B cell (primary cell): ENCODE data around the gene SCAI. TPM values are rescaled to one million over a fixed set of nuclear protein-coding genes. Genes with fewer than 3 reads are reported as not detected.
A peak's percentile ranks its signal among the peaks of the same experiment; 100 is the strongest.

Experiments
- ATAC-seq: fragments of 200-7000 bp; cut with Tn5 transposase; one replicate; pipeline ENCODE4 v1.10.0; 2021; ENCODE audit warnings: low read depth, mild to moderate bottlenecking, moderate number of reproducible peaks, moderate library complexity
- CTCF ChIA-PET: fragments of 350-600 bp; sonication (Branson Sonifier 250); formaldehyde crosslinking; loops from one replicate; lab custom pipeline; 2021; ENCODE audit warnings: antibody characterized with exemption, inconsistent platforms; lab: Charles Lee
- POLR2A ChIA-PET: fragments of 350-600 bp; sonication (Branson Sonifier 250); formaldehyde crosslinking; loops from one replicate; lab custom pipeline; 2021; ENCODE audit warnings: antibody characterized with exemption; lab: Charles Lee
- DNase-seq: peaks from one replicate; pipeline ENCODE4 v3.0.0; 2013
- H2AFZ ChIP-seq: 2 replicates; pipeline ENCODE4 v1.6.1; 2012; ENCODE audit warnings: mild to moderate bottlenecking, low read depth, low read length; ENCODE audit not compliant: insufficient read depth, poor library complexity, severe bottlenecking
- H3K27ac ChIP-seq, 2 donors: 1 replicate in 1 of 2; 2 replicates in 1 of 2; pipeline ENCODE4 v1.5.1; 2012 to 2013; ENCODE audit warnings: low read length in 2 of 2, mild to moderate bottlenecking in 2 of 2, moderate library complexity in 1 of 2
- H3K27me3 ChIP-seq, 4 experiments: fragments of 200-600 bp in 1 of 4; sonication (generic) in 1 of 4; replicated peaks in 1 of 4; 1 replicate in 2 of 4; 2 replicates in 2 of 4; pipeline versions ENCODE4 v1.6.1 to v1.7.0; 2013 to 2016; ENCODE audit warnings: low read length in 3 of 4, mild to moderate bottlenecking in 2 of 4, mixed read lengths in 1 of 4, moderate library complexity in 1 of 4; ENCODE audit not compliant: insufficient read depth in 4 of 4, control insufficient read depth in 3 of 4; ENCODE audit errors: control extremely low read depth in 1 of 4
- H3K36me3 ChIP-seq, 2 experiments: replicated peaks in 1 of 2; 1 replicate in 1 of 2; 2 replicates in 1 of 2; pipeline versions ENCODE4 v1.6.1 to v1.7.1; 2013; ENCODE audit warnings: low read length in 1 of 2; ENCODE audit not compliant: insufficient read depth in 2 of 2, control insufficient read depth in 1 of 2; ENCODE audit errors: control extremely low read depth in 1 of 2, extremely low read depth in 1 of 2
- H3K4me1 ChIP-seq, 2 donors: fragments of 200-600 bp in 1 of 2; sonication (generic) in 1 of 2; 1 replicate in 1 of 2; 2 replicates in 1 of 2; pipeline versions ENCODE4 v1.5.1 to v1.6.1; 2013 to 2017; ENCODE audit warnings: low read length in 2 of 2; ENCODE audit not compliant: control insufficient read depth in 2 of 2, insufficient read depth in 2 of 2
- H3K4me2 ChIP-seq: replicated peaks from 2 replicates; pipeline ENCODE3; 2012; ENCODE audit warnings: mild to moderate bottlenecking, low read depth, low read length; ENCODE audit not compliant: poor library complexity, severe bottlenecking
- H3K4me3 ChIP-seq, 5 experiments: fragments of 200-600 bp in 1 of 5; sonication (generic) in 1 of 5; 1 replicate in 3 of 5; 2 replicates in 2 of 5; pipeline versions ENCODE4 v1.5.1 to v1.7.0; 2011 to 2016; ENCODE audit warnings: low read length in 4 of 5, mild to moderate bottlenecking in 4 of 5, low read depth in 2 of 5, control low read depth in 1 of 5, moderate library complexity in 1 of 5; ENCODE audit not compliant: insufficient read depth in 1 of 5; ENCODE audit errors: control extremely low read depth in 1 of 5, extremely low read depth in 1 of 5
- H3K79me2 ChIP-seq: fragments of 200-600 bp; sonication (generic); one replicate; pipeline ENCODE4 v1.6.0; 2016; ENCODE audit warnings: low read length; ENCODE audit not compliant: control insufficient read depth, insufficient read depth
- H3K9ac ChIP-seq: fragments of 200-600 bp; sonication (generic); 2 replicates; pipeline ENCODE4 v1.6.1; 2017; ENCODE audit warnings: mild to moderate bottlenecking, low read length, moderate library complexity
- H3K9me3 ChIP-seq, 3 donors: one replicate each; pipeline versions ENCODE4 v1.6.1 to v1.7.1; 2013; ENCODE audit warnings: low read length in 2 of 3; ENCODE audit not compliant: control insufficient read depth in 2 of 3, insufficient read depth in 1 of 3; ENCODE audit errors: control extremely low read depth in 1 of 3
- H4K20me1 ChIP-seq: 2 replicates; pipeline ENCODE4 v1.6.0; 2012; ENCODE audit warnings: mild to moderate bottlenecking, low read length; ENCODE audit not compliant: insufficient read depth, control insufficient read depth, poor library complexity, severe bottlenecking
- H3K27ac Mint-ChIP-seq: one replicate; pipeline ENCODE4 v1.8.0; 2021; ENCODE audit warnings: mixed read lengths
- H3K27me3 Mint-ChIP-seq: one replicate; pipeline ENCODE4 v1.8.0; 2021; ENCODE audit warnings: mixed read lengths
- H3K4me1 Mint-ChIP-seq: one replicate; pipeline ENCODE4 v1.8.0; 2021; ENCODE audit warnings: mixed read lengths
- H3K4me3 Mint-ChIP-seq: one replicate; pipeline ENCODE4 v1.8.0; 2021; ENCODE audit warnings: mixed read lengths
- H3K9me3 Mint-ChIP-seq: one replicate; pipeline ENCODE4 v1.8.0; 2022; ENCODE audit warnings: mixed read lengths; ENCODE audit not compliant: insufficient read depth
- EZH2 ChIP-seq: IDR thresholded peaks from 2 replicates; pipeline ENCODE4 v1.6.1; 2012; ENCODE audit warnings: borderline replicate concordance, low read depth, mild to moderate bottlenecking, moderate library complexity, low read length; ENCODE audit not compliant: insufficient read depth, poor library complexity, severe bottlenecking
- whole genome bisulfite sequencing: methylation state at CpG from one replicate; pipeline ENCODE4 v1.1.5; 2013; ENCODE audit warnings: missing lambda C conversion rate; ENCODE audit not compliant: insufficient coverage; 5-methylcytosine and 5-hydroxymethylcytosine counted together
- intact Hi-C: fragments of 100-400 bp; cut with micrococcal nuclease; formaldehyde crosslinking; loops from one replicate; pipeline ENCODE4 v1.10.0; 2022
- polyA plus RNA-seq: library from polyadenylated mRNA; depleted of rRNA; stranded (reverse); fragments of >200 nt; gene quantifications from 2 replicates; pipeline ENCODE4 v1.2.3, GENCODE V29; 2012
- total RNA-seq, 2 donors: library from RNA; stranded (reverse); fragments of 120-200 nt in 1 of 2; gene quantifications; 1 replicate in 1 of 2; 2 replicates in 1 of 2; pipeline versions ENCODE4 v1.2.3 to v1.2.4, GENCODE V29; 2013 to 2022
- TF ChIP-seq, protein P1 (sequence below): fragments of 200-600 bp; IDR thresholded peaks from one replicate; pipeline ENCODE4 v1.8.0; 2022; ENCODE audit warnings: antibody characterized with exemption, mild to moderate bottlenecking

Gene SCAI
- total and polyA plus RNA-seq, 2 donors (not counting 1 experiment from before 2014, with no cell fraction given), result 3.8 to 19.8 TPM

DNA sequence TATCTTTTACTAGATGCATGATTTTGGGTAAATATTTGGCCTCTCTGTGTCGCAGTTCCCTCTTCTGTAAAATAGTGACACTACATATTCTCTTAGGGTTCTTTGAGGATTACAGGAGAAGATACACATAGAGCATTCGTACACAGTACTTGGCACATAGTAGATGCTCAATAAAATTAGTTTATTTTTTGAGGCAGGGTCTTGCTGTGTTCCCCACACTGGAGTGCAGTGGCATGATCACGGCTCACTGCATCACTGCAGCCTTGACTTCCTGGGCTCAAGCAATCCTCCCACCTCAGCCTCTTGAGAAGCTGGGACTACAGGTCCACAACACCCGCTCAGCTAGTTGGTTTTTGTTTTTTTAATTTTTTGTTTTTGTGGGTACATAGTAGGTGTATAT lies 1.6 kb downstream of the SCAI start:
- TF ChIP-seq, protein P1, sequence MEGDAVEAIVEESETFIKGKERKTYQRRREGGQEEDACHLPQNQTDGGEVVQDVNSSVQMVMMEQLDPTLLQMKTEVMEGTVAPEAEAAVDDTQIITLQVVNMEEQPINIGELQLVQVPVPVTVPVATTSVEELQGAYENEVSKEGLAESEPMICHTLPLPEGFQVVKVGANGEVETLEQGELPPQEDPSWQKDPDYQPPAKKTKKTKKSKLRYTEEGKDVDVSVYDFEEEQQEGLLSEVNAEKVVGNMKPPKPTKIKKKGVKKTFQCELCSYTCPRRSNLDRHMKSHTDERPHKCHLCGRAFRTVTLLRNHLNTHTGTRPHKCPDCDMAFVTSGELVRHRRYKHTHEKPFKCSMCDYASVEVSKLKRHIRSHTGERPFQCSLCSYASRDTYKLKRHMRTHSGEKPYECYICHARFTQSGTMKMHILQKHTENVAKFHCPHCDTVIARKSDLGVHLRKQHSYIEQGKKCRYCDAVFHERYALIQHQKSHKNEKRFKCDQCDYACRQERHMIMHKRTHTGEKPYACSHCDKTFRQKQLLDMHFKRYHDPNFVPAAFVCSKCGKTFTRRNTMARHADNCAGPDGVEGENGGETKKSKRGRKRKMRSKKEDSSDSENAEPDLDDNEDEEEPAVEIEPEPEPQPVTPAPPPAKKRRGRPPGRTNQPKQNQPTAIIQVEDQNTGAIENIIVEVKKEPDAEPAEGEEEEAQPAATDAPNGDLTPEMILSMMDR, result no peak
- no peak for TF ChIP-seq EZH2
- H3K36me3 ChIP-seq, result no peaks in the 10 kb centered on the region
- ChIA-PET POLR2A (interaction anchor here (0.6 kb wide), 1 partner anchor 60 kb away, joined by 4 read pairs; no protein-coding TSS in a partner anchor), CTCF (interaction anchor here (1.0 to 1.1 kb wide), 2 partner anchors 362 to 370 kb away, joined by 3 read pairs; partner anchors contain the start of gene NR6A1)
- ATAC-seq (no peak), DNase-seq (no peak)
- H3K27me3 Mint-ChIP-seq, result no peaks in the 10 kb centered on the region
- no peak overlapping the region for H3K9ac ChIP-seq
- H3K27ac ChIP-seq, result no peak overlapping the region
- 100% methylated on average over 1 of the region's 4 CpGs for WGBS
- H3K4me1 Mint-ChIP-seq, result peaks cover 19% of the 10 kb centered on the region
- no peaks in the 10 kb centered on the region for H3K27me3 ChIP-seq
- no peak overlapping the region for H3K4me3 ChIP-seq
- peaks cover 9% of the 10 kb centered on the region in 2 donors for H3K4me1 ChIP-seq
- H3K4me3 Mint-ChIP-seq, result peak overlapping the region; percentile 98
- H2AFZ ChIP-seq, result no peak overlapping the region
- no peak overlapping the region for H3K27ac Mint-ChIP-seq
- H3K4me2 ChIP-seq, result no peak overlapping the region
- no peaks in the 10 kb centered on the region for H3K9me3 ChIP-seq
- intact Hi-C loops, result loop anchor here (2.0 to 5.0 kb wide), 4 partner anchors 201 to 371 kb away; partner anchors contain the start of genes GOLGA1 and NR6A1
- H3K79me2 ChIP-seq, result peaks cover 41% of the 10 kb centered on the region
- no peaks in the 10 kb centered on the region for H3K9me3 Mint-ChIP-seq
- no peaks in the 10 kb centered on the region for H4K20me1 ChIP-seq

DNA sequence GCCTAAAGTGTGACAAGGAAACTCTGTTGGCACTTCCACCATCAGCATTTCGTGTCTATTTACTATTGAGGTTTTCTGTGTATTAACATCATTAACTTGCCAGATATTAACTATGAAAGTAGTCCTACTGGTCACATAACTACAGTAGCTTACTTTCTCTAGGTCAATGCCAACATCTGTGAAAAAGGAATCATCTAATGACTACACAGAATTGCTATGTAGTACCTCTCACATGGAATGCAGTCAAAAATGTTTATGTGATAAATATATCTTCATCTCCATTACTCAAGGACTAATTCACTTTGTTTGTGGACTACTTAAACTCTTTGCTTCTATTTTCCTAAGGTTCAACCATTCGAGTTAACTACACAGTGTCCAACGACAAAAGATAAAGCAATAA lies 2.1 kb downstream of the SCAI start:
- Histone ChIP-seq H3K9ac (no peak overlapping the region), H4K20me1 (no peaks in the 10 kb centered on the region), H3K27ac (no peak overlapping the region), H3K79me2 (peaks cover 46% of the 10 kb centered on the region), H3K4me1 (peaks cover 9% of the 10 kb centered on the region in 2 donors), H3K4me2 (no peak overlapping the region), H3K9me3 (no peaks in the 10 kb centered on the region), H2AFZ (no peak overlapping the region), H3K36me3 (no peaks in the 10 kb centered on the region), H3K4me3 (no peak overlapping the region), H3K27me3 (no peaks in the 10 kb centered on the region)
- POLR2A ChIA-PET, result no interaction called here
- CTCF ChIA-PET, result interaction anchor here (1.0 kb wide), 1 partner anchor 361 kb away, joined by 3 read pairs; no protein-coding TSS in a partner anchor
- H3K4me3 Mint-ChIP-seq, result peak overlapping the region; percentile 98
- DNase-seq, result no peak
- TF ChIP-seq, protein P1, result no peak
- no peak for TF ChIP-seq EZH2
- no peak for ATAC-seq
- H3K27me3 Mint-ChIP-seq, result no peaks in the 10 kb centered on the region
- WGBS, result no CpG with 5 or more reads among the region's 3 CpGs
- peaks cover 18% of the 10 kb centered on the region for H3K4me1 Mint-ChIP-seq
- no peaks in the 10 kb centered on the region for H3K9me3 Mint-ChIP-seq
- no peak overlapping the region for H3K27ac Mint-ChIP-seq
- intact Hi-C loops, result loop anchor here (5.0 kb wide), 1 partner anchor 269 kb away; no protein-coding TSS in a partner anchor
